Inflammatory macrophage treated with lipopolysaccharide for 1 hour (primary cell): ENCODE data around the gene PRPF31.

Experiments
- DNase-seq, 2 donors: peaks; one replicate each; pipeline ENCODE4 v3.0.0-alpha.2; 2020 to 2022

The PRPF31 gene

DNA sequence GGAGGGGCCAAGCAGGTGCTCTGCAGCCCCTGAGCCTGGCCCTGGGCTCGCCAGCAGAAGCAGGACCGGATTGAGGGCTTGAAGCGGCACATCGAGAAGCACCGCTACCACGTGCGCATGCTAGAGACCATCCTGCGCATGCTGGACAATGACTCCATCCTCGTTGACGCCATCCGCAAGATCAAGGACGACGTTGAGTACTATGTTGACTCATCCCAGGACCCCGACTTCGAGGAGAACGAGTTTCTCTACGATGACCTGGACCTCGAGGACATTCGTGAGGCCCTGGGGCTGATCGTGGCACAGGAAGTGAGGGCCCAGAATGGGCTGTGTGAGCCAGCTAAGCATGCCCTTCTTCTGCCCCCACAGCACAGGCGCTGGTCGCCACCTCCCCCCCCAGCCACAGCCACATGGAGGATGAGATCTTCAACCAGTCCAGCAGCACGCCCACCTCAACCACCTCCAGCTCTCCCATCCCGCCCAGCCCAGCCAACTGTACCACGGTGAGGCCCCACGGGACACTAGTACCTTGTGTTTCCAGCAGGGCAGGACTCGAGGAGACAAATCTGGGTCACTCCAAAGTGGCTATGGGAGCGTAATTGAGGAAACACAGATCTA lies 30.1 kb downstream of the PRPF31 start:
- DNase-seq, result no peak

DNA sequence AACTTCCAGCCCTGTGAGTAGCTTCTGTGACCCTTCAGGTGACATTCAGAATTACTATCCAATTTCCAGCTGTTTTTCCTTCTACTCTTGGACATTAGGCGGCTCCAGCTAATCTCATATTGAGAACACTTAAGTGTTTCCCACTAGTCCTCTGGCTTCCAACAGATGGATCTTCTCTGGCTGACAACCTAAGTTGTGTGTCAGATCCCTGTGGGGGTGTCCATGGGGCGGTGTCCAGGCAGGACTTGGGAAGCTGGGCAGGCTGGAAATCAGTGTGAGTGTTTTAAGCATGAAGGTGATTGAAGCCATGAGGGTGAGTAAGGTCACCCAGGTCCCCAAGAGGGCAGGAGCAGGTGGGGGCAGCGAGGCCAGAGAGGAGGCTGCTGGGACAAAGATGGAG lies 32.1 kb downstream of the PRPF31 start:
- no peak for DNase-seq

DNA sequence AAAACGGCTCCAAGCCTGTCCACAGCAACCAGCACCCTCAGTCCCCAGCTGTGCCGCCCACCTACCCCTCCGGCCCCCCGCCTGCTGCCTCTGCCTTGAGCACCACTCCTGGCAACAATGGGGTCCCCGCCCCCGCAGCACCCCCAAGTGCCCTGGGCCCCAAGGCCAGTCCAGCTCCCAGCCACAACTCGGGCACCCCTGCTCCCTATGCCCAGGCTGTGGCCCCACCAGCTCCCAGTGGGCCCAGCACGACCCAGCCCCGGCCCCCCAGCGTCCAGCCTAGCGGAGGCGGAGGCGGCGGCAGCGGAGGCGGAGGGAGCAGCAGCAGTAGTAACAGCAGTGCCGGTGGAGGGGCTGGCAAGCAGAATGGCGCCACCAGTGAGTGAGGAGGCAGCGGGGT lies 32.6 kb downstream of the PRPF31 start:
- DNase-seq, result no peak

DNA sequence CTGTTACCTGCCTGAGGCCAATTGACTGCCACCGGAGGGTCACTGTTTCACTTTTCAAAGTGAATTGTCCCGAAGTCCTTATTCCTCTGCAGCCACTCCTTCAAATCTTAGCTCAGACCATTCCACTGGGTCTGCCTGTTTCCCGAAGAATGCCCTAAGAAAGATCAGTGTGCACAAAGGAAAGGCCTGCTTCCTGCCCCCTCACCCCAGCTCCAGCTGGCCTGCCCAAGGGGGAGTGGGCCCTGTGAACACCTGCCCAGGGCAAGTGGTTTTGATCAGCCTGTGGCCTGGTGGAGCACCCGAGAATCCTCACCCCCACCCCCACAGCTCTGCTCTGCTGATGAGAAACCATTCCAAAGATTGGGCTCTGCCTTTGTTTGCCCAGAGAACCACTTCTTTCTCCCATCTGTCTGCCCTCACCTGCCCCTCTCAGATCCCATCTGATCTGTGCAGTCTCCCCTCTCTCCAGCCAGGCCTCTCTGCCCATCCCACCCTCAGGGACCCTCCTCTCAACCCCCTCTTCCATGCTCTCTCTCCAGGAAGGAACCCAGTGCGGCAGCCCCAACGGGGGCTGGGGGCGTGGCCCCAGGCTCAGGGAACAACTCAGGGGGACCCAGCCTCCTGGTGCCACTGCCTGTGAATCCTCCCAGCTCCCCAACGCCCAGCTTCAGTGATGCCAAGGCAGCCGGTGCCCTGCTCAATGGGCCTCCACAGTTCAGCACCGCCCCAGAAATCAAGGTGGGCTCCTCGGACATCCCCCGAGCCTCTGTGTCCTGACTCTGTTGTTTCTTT lies 33.7 kb downstream of the PRPF31 start:
- no peak for DNase-seq

DNA sequence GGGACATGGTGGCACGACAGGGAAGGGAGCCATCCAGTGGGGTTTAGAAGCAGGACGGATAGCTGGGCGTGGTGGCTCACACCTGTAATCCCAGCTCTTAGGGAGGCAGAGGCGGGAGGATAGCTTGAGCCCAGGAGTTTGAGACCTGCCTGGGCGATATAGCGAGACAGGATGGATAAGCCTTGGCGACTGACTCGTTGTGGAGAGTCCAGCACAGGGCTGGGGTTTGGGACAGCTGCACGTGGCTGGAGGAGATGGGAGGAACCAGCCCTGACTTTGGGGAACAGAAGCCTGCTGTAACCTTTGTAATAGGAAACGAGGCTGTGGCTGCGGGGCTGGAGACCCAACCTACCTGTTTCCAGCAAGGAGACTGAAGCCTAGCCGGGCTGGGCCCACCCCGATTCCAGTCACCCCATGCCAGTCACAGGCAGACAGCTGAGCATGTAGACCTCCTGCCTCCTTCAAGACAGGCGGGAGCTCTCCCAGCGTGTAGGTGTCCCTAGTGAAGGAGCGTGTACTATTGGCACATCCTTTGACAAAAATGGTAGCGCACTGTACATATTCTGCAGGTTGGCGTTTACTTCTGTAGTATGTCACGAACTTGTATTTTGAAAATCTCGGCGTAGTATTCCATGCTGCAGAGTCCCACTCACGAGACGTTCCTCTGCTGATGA lies 35.9 kb downstream of the PRPF31 start:
- DNase-seq, result no peak

DNA sequence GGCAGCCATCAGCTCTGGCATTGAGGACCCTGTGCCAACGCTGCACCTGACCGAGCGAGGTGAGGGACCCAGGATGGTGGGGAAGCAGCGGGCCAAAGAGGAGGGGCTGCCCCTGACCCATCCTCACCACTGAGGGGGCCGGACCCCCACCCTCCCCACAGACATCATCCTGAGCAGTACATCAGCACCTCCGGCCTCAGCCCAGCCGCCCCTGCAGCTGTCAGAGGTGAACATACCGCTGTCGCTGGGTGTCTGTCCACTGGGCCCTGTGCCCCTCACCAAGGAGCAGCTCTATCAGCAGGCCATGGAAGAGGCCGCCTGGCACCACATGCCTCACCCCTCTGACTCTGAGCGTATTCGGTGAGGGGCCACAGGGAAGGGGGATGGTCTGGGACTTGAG lies 36.7 kb downstream of the PRPF31 start:
- DNase-seq, result no peak

DNA sequence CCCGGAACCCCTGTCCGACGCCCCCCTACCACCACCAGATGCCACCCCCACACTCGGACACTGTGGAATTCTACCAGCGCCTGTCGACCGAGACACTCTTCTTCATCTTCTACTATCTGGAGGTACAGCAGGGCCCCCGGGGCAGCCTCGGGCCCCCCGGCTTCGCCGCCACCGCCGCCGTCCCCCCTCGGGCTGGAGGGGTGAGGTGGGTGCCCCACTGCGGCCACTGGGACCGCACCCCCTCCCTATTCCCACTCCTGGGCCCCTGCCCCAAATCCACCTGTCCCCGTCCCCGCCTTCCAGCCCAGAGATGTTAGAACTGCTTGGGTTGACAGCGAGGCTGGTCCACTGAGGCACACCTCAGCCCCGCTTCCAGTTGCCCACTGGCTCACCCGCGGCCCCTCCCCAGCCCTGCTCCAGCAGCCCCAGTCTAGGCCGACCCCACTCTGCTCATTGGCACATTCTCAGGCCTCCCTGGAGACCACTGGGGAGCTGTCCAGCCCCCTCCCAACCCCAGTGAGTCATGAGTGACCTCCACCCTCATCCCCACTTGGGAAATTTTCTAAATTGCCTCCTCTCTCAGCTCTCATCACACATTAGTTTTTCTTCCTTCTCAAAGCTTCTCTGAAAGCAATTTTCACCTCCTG lies 37.4 kb downstream of the PRPF31 start:
- no peak for DNase-seq

DNA sequence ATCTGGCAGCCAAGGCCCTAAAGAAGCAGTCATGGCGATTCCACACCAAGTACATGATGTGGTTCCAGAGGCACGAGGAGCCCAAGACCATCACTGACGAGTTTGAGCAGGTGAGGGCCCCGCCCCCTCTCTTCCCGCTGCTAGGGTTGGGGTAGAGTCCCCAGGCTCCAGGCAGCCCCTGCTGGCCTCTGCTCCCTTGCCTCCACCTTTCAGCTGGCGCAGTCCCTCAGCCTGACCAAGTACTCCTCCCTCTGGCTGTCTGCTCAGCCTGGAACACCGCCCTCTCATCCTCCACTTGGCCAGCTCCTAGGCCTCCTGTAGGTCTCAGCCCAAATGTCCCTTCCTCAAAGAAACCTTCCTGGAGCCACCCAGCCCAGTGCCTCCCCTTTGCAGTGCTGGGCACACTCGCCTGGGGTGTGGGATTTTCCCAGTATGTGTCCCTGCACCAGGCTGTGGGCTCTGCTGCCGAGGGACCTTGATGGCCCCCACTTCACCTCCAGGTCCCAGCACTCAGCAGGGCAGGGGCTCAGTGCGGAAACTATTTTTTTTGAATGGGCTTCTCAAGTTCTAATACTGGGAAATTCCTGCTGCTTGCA lies 38.3 kb downstream of the PRPF31 start:
- no peak for DNase-seq

DNA sequence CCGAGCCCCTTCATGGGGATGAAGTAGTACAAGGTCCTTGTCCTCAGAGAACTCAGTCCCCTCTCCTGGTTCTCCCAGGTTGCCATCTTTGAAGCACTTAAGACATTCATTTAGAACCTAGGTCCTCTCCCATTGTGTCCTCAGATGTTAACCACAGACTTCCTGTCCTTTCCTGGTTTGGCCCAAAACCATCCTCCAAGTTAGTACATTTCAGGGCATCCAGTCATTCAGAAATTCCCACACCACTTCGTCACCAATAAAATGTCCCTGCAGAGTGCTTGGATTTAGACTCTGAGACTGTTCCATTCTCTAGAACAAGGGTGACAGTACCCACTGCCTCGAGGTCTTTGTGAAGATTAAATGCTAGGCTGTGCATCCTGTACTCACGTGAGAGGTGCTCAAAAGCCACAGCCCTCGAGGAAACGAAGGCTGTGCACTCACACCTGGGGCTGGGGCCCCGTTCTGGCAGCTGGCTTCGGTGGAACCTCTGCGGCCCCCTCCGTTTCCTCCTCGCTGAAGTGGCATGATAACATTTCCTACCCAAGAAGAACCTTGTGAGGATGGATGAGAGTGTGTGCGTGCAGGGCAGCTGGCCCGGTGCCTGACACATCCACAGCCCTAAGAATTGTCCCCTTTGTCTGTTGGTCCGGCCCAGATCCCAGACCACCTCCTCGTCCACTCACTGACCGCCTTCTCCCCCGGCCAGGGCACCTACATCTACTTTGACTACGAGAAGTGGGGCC lies 39.2 kb downstream of the PRPF31 start:
- DNase-seq, result no peak

DNA sequence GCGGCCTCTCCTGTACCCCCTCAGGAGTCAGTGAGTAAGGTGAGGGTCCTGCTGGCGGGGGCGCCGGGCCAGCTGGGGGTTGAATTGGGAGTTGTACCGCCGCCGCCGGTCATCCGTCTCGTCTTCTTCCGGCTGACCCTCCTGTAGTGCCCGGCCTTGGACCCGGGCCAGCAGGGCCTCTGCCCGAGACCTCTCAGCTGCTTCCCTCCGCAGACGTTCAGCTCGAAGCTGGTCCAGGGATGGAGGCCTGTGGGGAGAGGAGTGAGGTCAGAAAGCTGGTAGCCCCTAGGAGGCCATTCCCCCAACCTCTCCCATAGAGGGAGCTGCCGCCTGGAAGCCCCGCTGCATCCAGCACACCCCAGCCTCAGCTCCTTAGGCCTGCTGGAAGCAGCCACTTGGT lies 40.1 kb downstream of the PRPF31 start:
- no peak for DNase-seq

DNA sequence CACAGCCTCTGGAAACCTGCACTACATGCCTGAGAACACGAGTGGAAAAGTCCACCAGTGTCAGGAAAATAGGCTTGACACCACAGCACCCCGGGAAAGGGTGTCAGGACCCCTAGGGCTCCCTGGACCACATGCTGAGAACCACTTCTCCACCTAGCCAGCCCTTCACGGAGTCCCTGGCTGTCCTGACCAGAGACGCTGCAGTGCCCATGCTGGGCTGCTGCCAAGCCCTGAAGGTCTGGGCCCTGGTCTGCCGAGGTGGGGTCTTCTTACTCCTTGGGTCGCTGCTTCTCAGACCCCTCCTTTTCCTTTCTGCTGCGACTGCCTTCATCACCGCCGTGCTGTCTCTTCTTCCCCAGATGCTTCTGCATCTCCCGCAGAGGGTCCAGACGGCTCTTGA lies 40.9 kb downstream of the PRPF31 start:
- DNase-seq, result no peak

DNA sequence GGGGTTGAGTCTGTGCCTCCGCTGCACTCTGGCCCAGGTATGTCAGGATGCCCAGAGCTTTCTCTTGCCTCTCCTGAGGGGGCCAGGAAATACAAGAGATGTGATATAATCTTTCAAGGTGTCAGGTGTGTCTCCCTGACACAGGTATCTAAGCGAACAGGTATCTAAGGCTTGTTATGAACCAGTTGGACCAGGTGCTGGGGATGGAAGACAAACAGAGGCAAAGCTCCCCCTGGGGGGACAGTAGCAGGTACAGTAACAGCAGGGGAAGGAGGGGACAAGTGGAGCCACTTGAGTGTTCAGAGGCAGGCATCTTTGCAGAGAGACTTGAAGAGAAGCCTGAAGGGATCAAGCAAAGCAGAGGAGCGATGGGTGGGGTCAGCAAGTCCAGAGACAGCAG lies 41.4 kb downstream of the PRPF31 start:
- no peak for DNase-seq

DNA sequence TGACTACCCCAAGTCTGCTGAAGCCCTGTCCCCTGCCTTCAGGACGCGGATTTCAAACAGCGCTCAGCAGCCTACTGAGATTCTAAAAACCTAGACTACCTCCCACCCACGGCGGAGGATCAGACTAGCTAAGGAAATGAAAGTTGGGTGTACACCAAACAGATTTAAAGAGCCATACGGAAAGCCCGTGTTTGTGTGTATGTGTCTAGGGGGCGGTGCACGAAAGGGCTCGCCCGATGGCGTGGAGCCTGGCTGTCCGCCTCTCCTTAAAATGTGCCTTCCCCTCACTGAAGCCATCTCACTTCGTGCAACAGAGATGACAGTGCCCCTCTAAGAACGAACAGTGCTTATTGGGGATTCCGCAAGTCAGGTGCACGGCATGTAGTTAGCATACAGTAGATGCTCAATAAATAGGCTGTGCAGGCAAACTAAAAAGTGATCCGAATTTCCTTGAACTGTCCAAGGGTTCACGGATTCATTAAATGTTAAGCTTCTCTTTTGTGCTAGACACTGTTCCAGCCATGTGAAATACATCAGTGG lies 43.3 kb downstream of the PRPF31 start:
- DNase-seq, result peak; percentile 40 to 52

DNA sequence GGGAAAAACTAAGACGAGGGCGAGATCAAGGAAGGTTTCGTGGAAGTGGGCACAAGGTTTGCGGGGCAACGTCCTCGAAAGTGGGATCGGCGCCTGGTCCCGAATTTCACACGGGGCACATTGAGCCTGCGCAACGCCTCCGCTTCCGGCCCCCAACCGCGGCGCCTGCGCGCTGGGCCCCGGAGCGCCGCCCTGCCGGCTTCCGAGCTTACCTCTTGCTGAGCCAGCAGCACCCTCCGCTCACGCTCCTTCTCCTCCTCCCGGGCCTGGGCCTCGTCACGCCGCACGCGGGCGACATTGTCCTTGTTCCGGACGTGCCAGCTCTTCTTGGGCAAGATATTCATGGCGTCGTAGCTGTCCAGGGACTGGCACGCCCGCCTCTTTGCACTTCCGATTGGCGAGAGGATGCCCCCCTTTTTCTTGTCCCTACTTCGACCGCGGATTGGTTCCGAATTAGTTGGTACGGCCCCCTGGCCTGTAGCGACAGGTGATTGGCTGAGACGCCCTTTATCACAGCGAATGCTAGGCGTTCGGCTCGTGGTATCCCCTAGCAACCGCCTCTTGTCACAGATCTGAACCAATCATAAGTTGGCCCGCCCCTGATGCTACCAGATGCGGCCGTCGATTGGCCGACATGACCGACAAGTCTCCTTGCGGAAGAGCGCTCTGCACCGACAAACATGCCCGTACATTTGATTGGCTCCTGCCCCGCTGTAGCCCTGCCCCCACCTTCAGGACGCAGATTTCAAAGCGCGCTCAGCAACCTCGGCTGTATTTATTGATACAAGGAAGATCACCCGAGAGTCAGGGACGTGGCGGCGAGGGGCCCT lies 44.0 kb downstream of the PRPF31 start, which contains the start of gene LENG1:
TSS of gene LENG1 (minus strand) at position 370 of the 830 bp plus-strand sequence. CDS start at position 344, 26 bp downstream.
- peak; percentile 100 for DNase-seq

DNA sequence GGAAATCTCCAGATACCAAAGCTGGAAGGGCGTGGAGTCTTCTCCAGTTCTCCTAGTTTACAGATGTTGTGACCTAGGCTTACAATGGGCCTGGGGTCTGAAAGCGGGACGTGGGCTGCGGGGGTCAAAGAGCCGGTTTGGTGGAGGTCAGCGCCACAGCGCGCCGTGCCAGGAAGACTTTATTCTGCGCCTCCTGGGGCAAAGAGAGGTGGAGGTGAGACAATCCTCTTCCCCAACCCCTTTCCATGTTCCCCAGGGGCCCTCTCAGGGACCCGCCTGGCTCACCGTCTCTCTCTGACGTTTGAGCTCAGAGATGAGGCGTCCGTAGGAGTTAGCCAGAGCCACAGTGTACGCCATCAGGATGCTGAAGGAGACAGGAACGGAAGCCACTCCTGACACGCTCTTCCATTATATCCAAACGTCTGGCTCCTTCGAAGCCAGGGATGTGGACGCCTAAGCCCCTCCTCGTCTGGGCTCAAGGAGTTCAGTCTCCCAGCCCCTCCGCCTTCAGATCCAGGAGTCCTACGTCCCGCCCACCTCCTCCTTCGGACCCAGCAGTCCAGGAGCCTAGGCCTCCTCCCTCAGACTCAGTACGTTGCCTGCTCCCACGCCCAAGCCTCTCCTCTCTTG lies 44.7 kb downstream of the PRPF31 start:
- DNase-seq, result no peak

DNA sequence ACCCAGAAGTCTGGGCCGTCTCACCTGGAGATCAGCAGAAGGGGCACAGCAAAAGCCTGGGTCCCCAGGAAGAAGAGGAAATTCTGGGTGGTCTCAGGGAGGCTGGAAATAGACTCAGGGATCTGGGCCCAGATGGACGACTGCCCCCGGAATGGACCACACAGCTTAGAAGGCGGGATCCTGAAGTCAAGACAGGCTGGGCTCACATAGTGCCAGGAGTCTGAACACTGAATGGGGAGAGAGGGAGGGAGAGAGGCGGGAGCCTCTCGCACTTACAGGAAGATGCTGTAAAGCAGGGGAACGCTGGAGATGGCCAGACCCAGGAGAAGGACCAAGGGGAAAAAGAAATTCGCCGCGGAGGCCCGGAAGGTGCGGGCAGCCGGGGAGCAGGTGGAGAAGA lies 45.3 kb downstream of the PRPF31 start:
- DNase-seq, result no peak

DNA sequence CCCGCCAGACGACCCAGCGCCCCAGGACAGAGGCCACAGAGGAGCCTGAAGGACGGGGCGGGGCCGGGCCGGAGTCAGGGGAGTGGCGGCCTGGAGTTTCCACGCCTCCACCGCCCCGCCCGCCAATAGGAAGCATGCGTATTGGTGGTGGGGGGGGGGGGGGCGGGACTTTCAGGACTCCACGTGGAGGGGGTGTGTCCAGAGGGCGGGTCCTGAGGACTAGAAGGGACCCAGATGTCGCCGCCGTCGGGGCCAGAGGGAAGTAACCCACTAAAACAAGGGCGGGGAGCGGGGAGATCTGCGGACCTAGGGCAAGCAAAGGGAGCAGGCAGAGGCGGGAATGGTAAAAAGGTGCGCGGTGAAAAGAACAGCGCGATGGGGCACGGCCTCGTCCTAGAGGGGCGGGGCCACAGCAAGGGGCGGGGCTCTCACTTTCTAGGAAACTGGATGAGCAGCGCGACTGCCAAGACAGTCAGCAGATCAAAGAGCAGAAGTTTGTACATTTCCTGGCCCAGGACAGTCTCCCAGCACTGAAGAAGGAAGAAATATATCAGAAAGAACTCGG lies 46.8 kb downstream of the PRPF31 start:
- DNase-seq, result peak; percentile 85 to 91

DNA sequence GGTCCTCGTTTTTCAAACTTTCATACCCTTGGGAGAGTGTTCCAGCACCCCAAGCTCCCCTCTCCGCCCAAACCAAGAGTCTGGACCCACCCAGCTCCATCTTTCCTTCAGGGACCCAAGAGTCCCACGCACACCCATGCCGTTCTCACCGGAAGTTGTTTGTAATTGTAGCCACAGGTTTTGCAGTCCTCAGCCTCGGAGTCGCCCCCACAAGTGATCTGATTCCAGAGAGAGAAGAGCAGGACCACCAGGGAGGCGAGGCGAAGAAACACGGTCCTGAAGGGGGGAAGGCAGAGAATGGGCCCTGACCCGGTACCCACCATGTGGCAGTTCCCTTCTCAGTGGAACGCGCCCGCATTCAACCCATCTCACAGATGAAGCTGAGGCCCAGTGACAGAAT lies 47.3 kb downstream of the PRPF31 start:
- no peak for DNase-seq

DNA sequence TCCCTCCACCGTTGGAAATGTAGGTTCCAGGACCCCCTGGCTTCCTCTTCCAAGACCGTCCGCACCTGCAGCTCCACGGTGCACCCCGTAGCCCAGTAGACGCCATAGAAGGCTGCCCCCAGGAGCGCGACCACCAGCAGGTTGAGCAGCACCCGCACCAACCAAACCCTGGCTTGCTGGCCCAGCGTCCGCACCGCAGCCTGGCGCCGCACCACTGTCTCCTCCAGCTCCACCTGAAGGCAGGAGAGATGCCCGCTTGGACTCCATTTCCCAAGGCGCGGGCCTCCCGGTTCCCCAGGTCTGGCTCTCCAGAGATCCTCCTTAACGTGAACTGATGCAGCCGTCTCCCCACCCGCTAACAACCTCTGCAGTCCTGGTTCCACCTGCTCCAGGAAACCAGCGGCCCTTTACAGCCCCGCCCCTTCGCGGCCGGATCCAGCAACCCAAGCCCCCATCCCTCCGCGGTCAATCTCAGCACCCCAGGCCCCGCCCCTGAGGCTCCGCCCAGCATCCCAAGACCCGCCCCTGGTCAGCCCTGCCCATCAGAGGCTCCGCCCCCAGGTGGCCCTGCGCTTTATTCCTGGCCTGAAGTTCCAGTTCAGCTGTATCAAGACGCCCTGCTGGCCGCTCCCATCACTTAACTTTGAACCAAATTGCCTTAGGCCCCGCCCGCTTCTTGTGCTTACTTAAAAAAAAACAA lies 49.0 kb downstream of the PRPF31 start:
- peak; percentile 27 to 63 for DNase-seq

DNA sequence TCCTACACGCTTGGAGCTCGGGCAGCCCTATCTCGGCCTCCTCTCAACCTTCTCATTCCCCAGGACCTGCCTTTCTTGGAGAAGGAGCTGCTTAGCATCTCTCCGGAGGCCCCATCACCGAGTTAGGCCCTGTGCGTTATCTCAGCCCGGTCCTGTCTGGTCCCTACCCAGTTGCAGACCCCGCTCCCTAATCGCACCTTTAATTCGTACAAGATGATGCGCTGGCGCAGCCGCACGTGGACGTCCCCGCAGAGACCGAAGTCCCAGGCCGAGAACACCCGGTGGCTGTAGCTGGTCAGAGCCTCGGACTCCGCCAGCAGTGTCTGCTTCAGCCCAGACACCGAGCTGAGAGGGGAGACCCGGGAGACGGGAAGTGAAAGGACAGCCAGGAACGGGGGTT lies 49.7 kb downstream of the PRPF31 start:
- DNase-seq, result no peak
